Measurements from ENCODE around the gene ISYNA1. TPM values are rescaled to one million over a fixed set of nuclear protein-coding genes. Genes with fewer than 3 reads are reported as not detected.

ISYNA1 gene
- total and polyA plus RNA-seq, 2 donors (not counting 1 experiment from before 2014, with no cell fraction given), result 22.6 to 28.3 TPM

DNA sequence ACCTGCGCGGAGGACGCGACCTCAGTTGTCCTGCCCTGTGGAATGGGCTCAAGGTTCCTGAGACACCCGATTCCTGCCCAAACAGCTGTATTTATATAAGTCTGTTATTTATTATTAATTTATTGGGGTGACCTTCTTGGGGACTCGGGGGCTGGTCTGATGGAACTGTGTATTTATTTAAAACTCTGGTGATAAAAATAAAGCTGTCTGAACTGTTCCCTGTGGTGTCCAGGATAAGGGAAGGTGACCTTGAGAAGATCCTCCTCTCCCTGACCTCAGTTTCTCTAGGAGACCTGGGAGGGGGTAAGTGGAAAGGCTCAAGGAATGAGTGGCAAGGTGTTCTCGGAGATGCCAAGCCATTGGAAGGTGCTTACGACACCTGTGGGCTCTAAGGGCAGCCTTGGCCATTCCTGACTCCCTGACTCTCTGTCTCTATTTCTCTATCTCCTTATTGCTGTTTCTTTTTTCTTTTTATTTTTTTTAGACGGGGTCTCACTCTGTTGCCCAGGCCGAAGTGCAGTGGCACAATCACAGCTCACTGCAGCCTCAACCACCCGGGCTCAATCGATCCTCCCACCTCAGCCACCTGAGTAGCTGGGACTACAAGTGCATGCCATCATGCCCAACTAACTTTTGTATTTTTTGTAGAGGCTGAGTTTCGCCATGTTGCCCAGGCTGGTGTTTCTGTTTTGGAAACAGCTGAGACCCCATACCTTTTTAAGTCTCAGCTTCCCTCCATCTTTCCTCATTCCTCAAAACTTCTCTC is 48.8 kb downstream of the ISYNA1 start:
- DNase-seq (no peak), ATAC-seq (ENCODE audit: low read depth) (no peak)
- POLR2A ChIA-PET, result interaction anchor here (0.6 to 1.9 kb wide), 8 partner anchors 8 to 200 kb away, joined by 3 to 9 read pairs (median 4); partner anchors contain the start of gene LRRC25
- intact Hi-C loops (cut with micrococcal nuclease), result loop anchor here (1.0 to 5.0 kb wide), 4 partner anchors 8 to 110 kb away; partner anchors contain the start of gene LRRC25
- no peaks in the 10 kb centered on the region for H3K79me2 ChIP-seq (ENCODE audit: control insufficient read depth, insufficient read depth, low read length)
- Mint-ChIP-seq H3K4me1 (peaks cover 41% of the 10 kb centered on the region), H3K9me3 (ENCODE audit: insufficient read depth) (no peaks in the 10 kb centered on the region), H3K27ac (no peak overlapping the region), H3K4me3 (peak overlapping the region; percentile 82), H3K27me3 (peaks cover 5% of the 10 kb centered on the region)
- no peak overlapping the region for H2AFZ ChIP-seq (ENCODE audit: insufficient read depth, low read depth, low read length, poor library complexity, severe bottlenecking)
- H3K9me3 ChIP-seq (ENCODE audit: control extremely low read depth in 1 of 3, control insufficient read depth in 2 of 3, insufficient read depth in 1 of 3, low read length in 2 of 3), result peaks cover 0 to 8% (median 5%) of the 10 kb centered on the region in 3 donors
- H3K4me3 ChIP-seq (ENCODE audit: control extremely low read depth in 1 of 5, extremely low read depth in 1 of 5, insufficient read depth in 1 of 5, low read depth in 2 of 5, low read length in 4 of 5), result peak overlapping the region in 2 of 5 experiments; percentile 36 to 51
- CTCF ChIA-PET, result interaction anchor here (0.5 to 10.6 kb wide), 26 partner anchors 9 to 451 kb away, joined by 3 to 196 read pairs (median 5); partner anchors contain the start of genes LRRC25 and SSBP4
- no peak for TF ChIP-seq EZH2 (IDR thresholded peaks at IDR 0.05; ENCODE audit: borderline replicate concordance, insufficient read depth, low read depth, low read length, poor library complexity, severe bottlenecking)
- TF ChIP-seq, protein P1, sequence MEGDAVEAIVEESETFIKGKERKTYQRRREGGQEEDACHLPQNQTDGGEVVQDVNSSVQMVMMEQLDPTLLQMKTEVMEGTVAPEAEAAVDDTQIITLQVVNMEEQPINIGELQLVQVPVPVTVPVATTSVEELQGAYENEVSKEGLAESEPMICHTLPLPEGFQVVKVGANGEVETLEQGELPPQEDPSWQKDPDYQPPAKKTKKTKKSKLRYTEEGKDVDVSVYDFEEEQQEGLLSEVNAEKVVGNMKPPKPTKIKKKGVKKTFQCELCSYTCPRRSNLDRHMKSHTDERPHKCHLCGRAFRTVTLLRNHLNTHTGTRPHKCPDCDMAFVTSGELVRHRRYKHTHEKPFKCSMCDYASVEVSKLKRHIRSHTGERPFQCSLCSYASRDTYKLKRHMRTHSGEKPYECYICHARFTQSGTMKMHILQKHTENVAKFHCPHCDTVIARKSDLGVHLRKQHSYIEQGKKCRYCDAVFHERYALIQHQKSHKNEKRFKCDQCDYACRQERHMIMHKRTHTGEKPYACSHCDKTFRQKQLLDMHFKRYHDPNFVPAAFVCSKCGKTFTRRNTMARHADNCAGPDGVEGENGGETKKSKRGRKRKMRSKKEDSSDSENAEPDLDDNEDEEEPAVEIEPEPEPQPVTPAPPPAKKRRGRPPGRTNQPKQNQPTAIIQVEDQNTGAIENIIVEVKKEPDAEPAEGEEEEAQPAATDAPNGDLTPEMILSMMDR (IDR thresholded peaks at IDR 0.05), result no peak
- 93% methylated on average over 3 of the region's 13 CpGs for WGBS (ENCODE audit: insufficient coverage)
- peaks cover 8% of the 10 kb centered on the region for H4K20me1 ChIP-seq (ENCODE audit: control insufficient read depth, insufficient read depth, low read length, poor library complexity, severe bottlenecking)
- no peak overlapping the region for H3K9ac ChIP-seq (ENCODE audit: low read length)
- peak overlapping the region; percentile 94 for H3K4me2 ChIP-seq (replicated peaks; ENCODE audit: low read depth, low read length, poor library complexity, severe bottlenecking)
- peaks cover 0 to 30% (median 17%) of the 10 kb centered on the region in 4 experiments for H3K27me3 ChIP-seq (replicated peaks in 1 of 4; ENCODE audit: control extremely low read depth in 1 of 4, control insufficient read depth in 3 of 4, insufficient read depth in 4 of 4, low read length in 3 of 4)
- peaks cover 42 to 43% of the 10 kb centered on the region in 2 donors for H3K4me1 ChIP-seq (ENCODE audit: control insufficient read depth in 2 of 2, insufficient read depth in 2 of 2, low read length in 2 of 2)
- H3K36me3 ChIP-seq (replicated peaks in 1 of 2; ENCODE audit: control extremely low read depth in 1 of 2, control insufficient read depth in 1 of 2, extremely low read depth in 1 of 2, insufficient read depth in 2 of 2, low read length in 1 of 2), result peaks cover 0 to 3% of the 10 kb centered on the region in 2 experiments
- H3K27ac ChIP-seq (ENCODE audit: low read length in 2 of 2), result no peak overlapping the region
